Activated T-helper 9 cell treated with anti-CD3 and anti-CD28 coated beads, Interleukin-2, amount 50 U/mL, for 16 hours (primary cell): Measurements from ENCODE around the gene CSMD2.

ENCODE experiments used
- DNase-seq: peaks from one replicate; pipeline ENCODE4 v3.0.0-alpha.2; 2020; ENCODE audit warnings: low read depth

Gene CSMD2

GRCh38 chr1:33601751-33602150, 563.3 kb downstream of the CSMD2 start:
- no peak for DNase-seq

- no peak for DNase-seq
These were observed 565.4 kb downstream of the CSMD2 start for GRCh38 chr1:33599516-33600115.

GRCh38 chr1:33588726-33589125, 576.3 kb downstream of the CSMD2 start:
- DNase-seq, result no peak

GRCh38 chr1:33586795-33587194, 578.2 kb downstream of the CSMD2 start:
- no peak for DNase-seq

- no peak for DNase-seq
These were observed 578.9 kb downstream of the CSMD2 start for GRCh38 chr1:33586106-33586505.

- no peak for DNase-seq
These were observed 581.5 kb downstream of the CSMD2 start for GRCh38 chr1:33583567-33583966.

GRCh38 chr1:33578557-33579448, 586.2 kb downstream of the CSMD2 start:
- no peak for DNase-seq

- no peak for DNase-seq
These were observed 587.4 kb downstream of the CSMD2 start for GRCh38 chr1:33577663-33578062.

GRCh38 chr1:33576821-33577599, 588.0 kb downstream of the CSMD2 start:
- no peak for DNase-seq

- no peak for DNase-seq
These were observed 589.6 kb downstream of the CSMD2 start for GRCh38 chr1:33575324-33575879.

- no peak for DNase-seq
These were observed 591.4 kb downstream of the CSMD2 start for GRCh38 chr1:33573661-33574060.

- no peak for DNase-seq
These were observed 592.6 kb downstream of the CSMD2 start for GRCh38 chr1:33572387-33572786.

GRCh38 chr1:33569331-33569730, 595.7 kb downstream of the CSMD2 start:
- DNase-seq, result no peak

GRCh38 chr1:33563699-33564098, 601.3 kb downstream of the CSMD2 start:
- DNase-seq, result no peak

GRCh38 chr1:33562563-33562962, 602.5 kb downstream of the CSMD2 start:
- DNase-seq, result no peak

GRCh38 chr1:33561576-33561975, 603.5 kb downstream of the CSMD2 start:
- DNase-seq, result no peak

GRCh38 chr1:33560680-33561079, 604.4 kb downstream of the CSMD2 start:
- no peak for DNase-seq

GRCh38 chr1:33548721-33549120, 616.3 kb downstream of the CSMD2 start:
- DNase-seq, result no peak

GRCh38 chr1:33548319-33548718, 616.7 kb downstream of the CSMD2 start:
- DNase-seq, result no peak

GRCh38 chr1:33547576-33547975, 617.5 kb downstream of the CSMD2 start:
- DNase-seq, result no peak

GRCh38 chr1:33541966-33542365, 623.1 kb downstream of the CSMD2 start:
- DNase-seq, result no peak

- DNase-seq, result no peak
These were observed 627.1 kb downstream of the CSMD2 start for GRCh38 chr1:33537885-33538284.
